Measurements from ENCODE around the gene CCDC80. TPM values are rescaled to one million over a fixed set of nuclear protein-coding genes. Genes with fewer than 3 reads are reported as not detected.

CCDC80 gene
- total and polyA plus RNA-seq, 11 donors: 10.4 to 538 (median 87.2) TPM

DNA sequence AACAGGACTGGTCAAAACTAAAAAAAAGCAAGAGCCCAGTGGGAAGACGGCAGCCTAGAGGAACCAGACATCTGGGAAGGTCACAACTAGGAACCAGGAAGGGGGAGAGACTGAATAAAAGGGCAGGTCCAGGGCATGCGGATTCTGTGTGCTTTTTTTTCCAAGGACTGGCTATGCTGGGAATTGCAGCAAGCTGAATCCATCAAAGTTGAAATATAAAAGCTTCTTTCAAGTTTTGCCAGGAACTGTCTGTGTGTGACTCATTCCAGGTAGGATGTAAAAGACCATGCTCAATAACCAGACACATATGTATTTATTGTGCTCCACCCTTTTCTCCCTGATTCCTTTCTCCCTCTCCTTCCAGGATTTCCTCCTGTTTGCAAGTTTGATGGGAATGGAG is 47.9 kb upstream of the CCDC80 start:
- Histone ChIP-seq H3K4me1 (no peaks in the 10 kb centered on the region), H3K9me3 (peaks cover 0 to 2% (median 0%) of the 10 kb centered on the region in 12 donors), H3K4me3 (no peak overlapping the region), H3K27ac (no peak overlapping the region), H3K27me3 (no peaks in the 10 kb centered on the region), H3K36me3 (no peaks in the 10 kb centered on the region)
- intact Hi-C loops (cut with DNase I): no loop called here
- DNase-seq (no peak), ATAC-seq (no peak)
- TF ChIP-seq POLR2A (IDR thresholded peaks at IDR 0.05): no peak
- TF ChIP-seq, protein P1, sequence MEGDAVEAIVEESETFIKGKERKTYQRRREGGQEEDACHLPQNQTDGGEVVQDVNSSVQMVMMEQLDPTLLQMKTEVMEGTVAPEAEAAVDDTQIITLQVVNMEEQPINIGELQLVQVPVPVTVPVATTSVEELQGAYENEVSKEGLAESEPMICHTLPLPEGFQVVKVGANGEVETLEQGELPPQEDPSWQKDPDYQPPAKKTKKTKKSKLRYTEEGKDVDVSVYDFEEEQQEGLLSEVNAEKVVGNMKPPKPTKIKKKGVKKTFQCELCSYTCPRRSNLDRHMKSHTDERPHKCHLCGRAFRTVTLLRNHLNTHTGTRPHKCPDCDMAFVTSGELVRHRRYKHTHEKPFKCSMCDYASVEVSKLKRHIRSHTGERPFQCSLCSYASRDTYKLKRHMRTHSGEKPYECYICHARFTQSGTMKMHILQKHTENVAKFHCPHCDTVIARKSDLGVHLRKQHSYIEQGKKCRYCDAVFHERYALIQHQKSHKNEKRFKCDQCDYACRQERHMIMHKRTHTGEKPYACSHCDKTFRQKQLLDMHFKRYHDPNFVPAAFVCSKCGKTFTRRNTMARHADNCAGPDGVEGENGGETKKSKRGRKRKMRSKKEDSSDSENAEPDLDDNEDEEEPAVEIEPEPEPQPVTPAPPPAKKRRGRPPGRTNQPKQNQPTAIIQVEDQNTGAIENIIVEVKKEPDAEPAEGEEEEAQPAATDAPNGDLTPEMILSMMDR (IDR thresholded peaks at IDR 0.05): no peak
- WGBS, 4 donors: 46 to 69% (median 56%) methylated on average over 2 of the region's 2 CpGs

DNA sequence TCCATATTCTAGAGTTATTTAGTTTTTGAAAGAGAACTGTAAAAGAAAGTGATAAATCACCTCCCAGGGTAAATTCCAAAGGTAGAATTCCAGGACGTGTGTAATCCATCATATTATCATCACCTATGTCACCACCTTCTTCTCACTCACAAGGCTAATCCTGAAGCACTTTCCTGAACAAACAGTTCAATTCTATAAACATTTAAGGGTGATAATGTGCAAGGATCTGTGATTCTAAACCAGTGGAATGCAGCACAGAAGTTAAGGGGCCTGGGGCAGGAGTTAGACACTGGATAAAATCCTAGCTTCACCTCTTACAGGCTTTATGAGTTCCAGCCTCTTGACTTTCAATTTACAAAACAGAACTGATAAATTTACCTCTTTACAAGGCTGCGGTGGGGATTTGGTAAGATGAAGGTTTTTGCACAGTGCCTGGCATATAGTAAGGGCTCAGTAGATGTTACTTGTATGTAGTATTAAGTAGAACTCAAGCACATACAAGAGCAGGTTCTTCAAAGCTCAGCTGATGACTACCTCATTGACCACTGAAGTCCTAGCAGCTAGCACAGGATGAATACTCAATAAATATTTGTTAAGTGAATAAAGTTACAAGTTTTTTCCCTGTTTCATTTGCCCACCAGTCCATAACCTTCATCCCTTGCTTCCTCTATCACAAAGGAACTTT is 47.3 kb upstream of the CCDC80 start:
- 43 to 53% (median 52%) methylated on average over 2 of the region's 2 CpGs for WGBS, 4 donors
- ATAC-seq: no peak
- intact Hi-C loops (cut with DNase I): no loop called here
- Histone ChIP-seq H3K4me1 (no peaks in the 10 kb centered on the region), H3K27me3 (no peaks in the 10 kb centered on the region), H3K36me3 (no peaks in the 10 kb centered on the region), H3K27ac (no peak overlapping the region), H3K4me3 (no peak overlapping the region), H3K9me3 (no peaks in the 10 kb centered on the region)
- DNase-seq: no peak
- no peak for TF ChIP-seq POLR2A (IDR thresholded peaks at IDR 0.05)
- TF ChIP-seq, protein P1 (IDR thresholded peaks at IDR 0.05): no peak

DNA sequence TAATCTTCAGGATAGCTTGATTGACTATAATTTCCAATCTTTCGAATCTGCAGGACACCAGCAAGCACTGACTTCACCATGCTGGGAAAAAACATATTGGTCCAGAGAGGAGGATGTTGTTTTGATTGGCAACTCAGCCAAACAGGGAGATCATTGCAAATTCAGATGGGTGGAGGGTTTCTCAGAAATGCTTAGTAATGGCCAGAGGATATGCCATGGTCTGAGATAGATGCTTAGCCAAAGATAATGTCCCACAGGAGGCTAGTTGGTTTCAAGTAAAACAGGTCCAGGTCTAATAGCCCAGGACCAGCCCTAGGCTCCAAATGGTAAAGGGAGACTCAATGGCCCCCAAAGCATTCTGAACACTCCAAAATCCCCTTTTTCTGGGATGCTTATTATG is 46.7 kb upstream of the CCDC80 start:
- H3K4me1 ChIP-seq: no peaks in the 10 kb centered on the region
- no peak overlapping the region for H3K4me3 ChIP-seq
- intact Hi-C loops (cut with DNase I): no loop called here
- H3K9me3 ChIP-seq: no peaks in the 10 kb centered on the region
- DNase-seq: no peak
- WGBS, 4 donors: 71 to 94% (median 85%) methylated on average over 1 of the region's 1 CpG
- H3K36me3 ChIP-seq: no peaks in the 10 kb centered on the region
- no peaks in the 10 kb centered on the region for H3K27me3 ChIP-seq
- ATAC-seq: no peak
- TF ChIP-seq, protein P1 (IDR thresholded peaks at IDR 0.05): no peak
- no peak for TF ChIP-seq POLR2A (IDR thresholded peaks at IDR 0.05)
- no peak overlapping the region for H3K27ac ChIP-seq

DNA sequence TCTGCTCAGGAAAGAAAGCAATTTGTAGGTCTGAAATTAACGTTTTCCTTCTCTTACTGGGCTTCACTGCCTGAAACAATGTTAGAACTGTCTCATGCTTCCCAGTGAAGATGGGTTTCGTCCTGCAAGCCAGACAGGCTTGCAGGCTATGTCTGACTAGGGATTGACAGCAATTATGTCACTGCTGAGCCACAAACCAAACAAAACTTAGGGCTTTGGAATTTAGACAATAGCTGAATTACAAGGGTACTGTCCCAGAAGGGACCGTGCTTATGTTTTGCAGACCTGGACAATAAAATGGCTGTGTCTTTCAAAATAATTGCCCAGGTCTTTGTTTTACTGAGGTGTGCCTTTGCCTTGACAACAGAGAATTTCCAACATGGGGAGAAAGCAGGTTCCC is 46.3 kb upstream of the CCDC80 start:
- no peak for ATAC-seq
- Histone ChIP-seq H3K27me3 (no peaks in the 10 kb centered on the region), H3K4me1 (no peaks in the 10 kb centered on the region), H3K4me3 (no peak overlapping the region), H3K27ac (no peak overlapping the region), H3K36me3 (no peaks in the 10 kb centered on the region), H3K9me3 (no peaks in the 10 kb centered on the region)
- DNase-seq: no peak
- WGBS, 4 donors: 57 to 66% (median 64%) methylated on average over 3 of the region's 3 CpGs
- TF ChIP-seq, protein P1 (IDR thresholded peaks at IDR 0.05): no peak
- no peak for TF ChIP-seq POLR2A (IDR thresholded peaks at IDR 0.05)
- intact Hi-C loops (cut with DNase I): no loop called here

Measured in heart left ventricle (tissue), 16 donors.